K562 (cell line): ENCODE data around the gene SETD3. TPM values are rescaled to one million over a fixed set of nuclear protein-coding genes. Genes with fewer than 3 reads are reported as not detected.

Source experiments
- ATAC-seq: fragments of 200-7000 bp; cut with Tn5 transposase; 3 replicates; pipeline ENCODE4 v1.9.1; 2020; ENCODE audit warnings: moderate library complexity
- BruUV-seq: library from RNA; stranded (reverse); fragments of 400-500 nt; replicated peaks from 2 replicates; lab custom pipeline; 2021; lab: Mats Ljungman, UMichigan
- CTCF ChIA-PET: fragments of 300-600 bp; formaldehyde crosslinking; extraction: SDS; loops from one replicate; lab custom pipeline; 2021; ENCODE audit warnings: low intra/inter-chr PET ratio; lab: Yijun Ruan, JAX
- POLR2A ChIA-PET: fragments of 300-600, 350-650 bp; sonication (Branson Sonifier 250); formaldehyde crosslinking; extraction: SDS; loops from one replicate; lab custom pipeline; 2021; ENCODE audit warnings: antibody characterized with exemption, inconsistent platforms; lab: Yijun Ruan, JAX
- DNase-seq, 4 experiments: peaks; one replicate each; pipeline versions ENCODE4 v3.0.0 to v3.0.0-alpha.2; 2011 to 2018; ENCODE audit warnings: low spot score in 3 of 4, mixed read lengths in 3 of 4; ENCODE audit errors: extremely low read depth in 1 of 4
- FAIRE-seq: peaks from 2 replicates; lab custom pipeline; 2011; peaks lifted over from hg19 to GRCh38; lab: Jason Lieb, UNC
- H2AFZ ChIP-seq: 2 replicates; pipeline ENCODE4 v1.6.0; 2011; ENCODE audit warnings: low read depth, low read length, control low read depth, inconsistent platforms
- H3K27ac ChIP-seq: fragments of 200-600 bp; 3 replicates; pipeline ENCODE4 v1.8.0; 2011; ENCODE audit warnings: low read depth, mild to moderate bottlenecking, control low read depth, inconsistent platforms, low read length, moderate library complexity, mixed read lengths; ENCODE audit errors: extremely low read depth
- H3K27me3 ChIP-seq, 2 experiments: fragments of 300-600 bp in 1 of 2; 2 replicates in 1 of 2; 3 replicates in 1 of 2; pipeline versions ENCODE4 v1.6.0 to v1.8.0; 2011; ENCODE audit warnings: inconsistent platforms in 2 of 2, low read length in 2 of 2, mild to moderate bottlenecking in 1 of 2, mixed read lengths in 1 of 2, moderate library complexity in 1 of 2; ENCODE audit not compliant: control insufficient read depth in 2 of 2, insufficient read depth in 2 of 2
- H3K36me3 ChIP-seq: fragments of 300-600 bp; 3 replicates; pipeline ENCODE4 v1.8.0; 2011; ENCODE audit warnings: mild to moderate bottlenecking, low read length, inconsistent platforms; ENCODE audit not compliant: control insufficient read depth, insufficient read depth
- H3K4me1 ChIP-seq, 2 experiments: fragments of 200-600 bp in 1 of 2; replicated peaks in 1 of 2; 2 replicates in 1 of 2; 3 replicates in 1 of 2; pipeline versions ENCODE4 v1.5.1 to v1.8.0; 2011; ENCODE audit warnings: inconsistent platforms in 2 of 2, low read length in 2 of 2, mild to moderate bottlenecking in 1 of 2, mixed read lengths in 1 of 2, moderate library complexity in 1 of 2; ENCODE audit not compliant: control insufficient read depth in 2 of 2, insufficient read depth in 2 of 2
- H3K4me2 ChIP-seq: 2 replicates; pipeline ENCODE4 v1.6.1; 2011; ENCODE audit warnings: low read length, control low read depth, inconsistent platforms, mixed read lengths; ENCODE audit not compliant: insufficient read depth
- H3K4me3 ChIP-seq: fragments of 200-600 bp; sonication (generic), shearing (Covaris generic); 2 replicates; pipeline ENCODE4 v1.5.1; 2016; ENCODE audit warnings: control low read depth, inconsistent platforms
- H3K79me2 ChIP-seq: fragments of 200-600 bp; 3 replicates; pipeline ENCODE4 v1.8.0; 2011; ENCODE audit warnings: low read length, inconsistent platforms; ENCODE audit not compliant: control insufficient read depth, insufficient read depth
- H3K9ac ChIP-seq, 2 experiments: 2 replicates each; pipeline versions ENCODE4 v1.6.0 to v1.6.1; 2011; ENCODE audit warnings: low read depth in 2 of 2, low read length in 2 of 2, control low read depth in 1 of 2, inconsistent platforms in 1 of 2, mild to moderate bottlenecking in 1 of 2, mixed read lengths in 1 of 2; ENCODE audit not compliant: insufficient read depth in 1 of 2
- H3K9me1 ChIP-seq: one replicate; pipeline ENCODE4 v1.6.0; 2011; ENCODE audit warnings: inconsistent platforms, mild to moderate bottlenecking, low read length, moderate library complexity; ENCODE audit not compliant: control insufficient read depth, insufficient read depth
- H3K9me3 ChIP-seq: replicated peaks from 2 replicates; pipeline ENCODE4 v1.5.1; 2011; ENCODE audit warnings: low read depth, low read length, inconsistent platforms; ENCODE audit not compliant: control insufficient read depth, insufficient read depth
- H4K20me1 ChIP-seq: replicated peaks from 2 replicates; pipeline ENCODE4 v1.6.1; 2011; ENCODE audit warnings: low read length, inconsistent platforms, mixed read lengths; ENCODE audit not compliant: control insufficient read depth, insufficient read depth
- CBX5 ChIP-seq: IDR thresholded peaks from 2 replicates; pipeline ENCODE4 v1.6.1; 2014; ENCODE audit warnings: low read depth, borderline replicate concordance
- CREM ChIP-seq: IDR thresholded peaks from 2 replicates; pipeline ENCODE4 v1.6.1; 2014; ENCODE audit warnings: antibody characterized with exemption, low read depth
- HDAC1 ChIP-seq, 2 experiments: fragments of 450-650 bp; IDR thresholded peaks; 2 replicates each; pipeline ENCODE4 v1.6.1; 2016 to 2017; ENCODE audit warnings: inconsistent platforms in 1 of 2, mild to moderate bottlenecking in 1 of 2, moderate library complexity in 1 of 2
- HEY1 ChIP-seq: fragments of 250-450 bp; sonication (Bioruptor Pico); IDR thresholded peaks from 2 replicates; pipeline ENCODE4 v1.5.0; 2020; ENCODE audit warnings: mild to moderate bottlenecking, moderate library complexity, borderline replicate concordance
- MCM7 ChIP-seq, 2 experiments: fragments of 450-650 bp; IDR thresholded peaks; 2 replicates each; pipeline ENCODE4 v1.6.1; 2016 to 2018
- MYC ChIP-seq, 2 experiments: fragments of 250-450 bp in 1 of 2; sonication (Bioruptor Pico) in 1 of 2; IDR thresholded peaks; 2 replicates each; pipeline versions ENCODE4 v1.5.1 to v1.6.1; 2012 to 2021; ENCODE audit warnings: low read depth in 2 of 2, borderline replicate concordance in 1 of 2, improper control_type of control experiment in 1 of 2, low read length in 1 of 2, mild to moderate bottlenecking in 1 of 2, moderate library complexity in 1 of 2
- NRF1 ChIP-seq, 2 experiments: fragments of 450-650 bp; IDR thresholded peaks in 1 of 2; conservative IDR thresholded peaks in 1 of 2; 2 replicates each; pipeline ENCODE4 v1.6.1; 2014; ENCODE audit warnings: mild to moderate bottlenecking in 2 of 2
- PHB ChIP-seq: fragments of 250-450 bp; sonication (Bioruptor Pico); IDR thresholded peaks from 2 replicates; pipeline ENCODE4 v1.5.0; 2021
- TAF15 ChIP-seq: fragments of 200-400 bp; formaldehyde crosslinking; IDR thresholded peaks from 2 replicates; pipeline ENCODE4 v1.6.1; 2017; ENCODE audit warnings: mild to moderate bottlenecking, low read depth, low read length, moderate library complexity
- TBL1XR1 ChIP-seq, 2 experiments: IDR thresholded peaks; 2 replicates each; pipeline ENCODE4 v1.6.1; 2012; ENCODE audit warnings: improper control_type of control experiment in 2 of 2, low read length in 2 of 2, mild to moderate bottlenecking in 1 of 2
- ZFPM2 ChIP-seq: fragments of 250-450 bp; sonication (Bioruptor Pico); IDR thresholded peaks from 2 replicates; pipeline ENCODE4 v1.5.1; 2022; ENCODE audit warnings: mild to moderate bottlenecking
- ZNF134 ChIP-seq: fragments of 250-450 bp; sonication (Bioruptor Pico); conservative IDR thresholded peaks from 2 replicates; pipeline ENCODE4 v1.4.0; 2020
- ZNF507 ChIP-seq: conservative IDR thresholded peaks from 2 replicates; pipeline ENCODE4 v1.6.1; 2017; ENCODE audit warnings: missing genetic modification characterization, missing compliant biosample characterization
- WGBS: fragments of 100-300 bp; shearing (Covaris generic); methylation state at CpG from one replicate; pipeline ENCODE4 v1.1.6; 2016; ENCODE audit warnings: low coverage, mixed read lengths; ENCODE audit not compliant: insufficient coverage; ENCODE audit errors: missing lambda C conversion rate; 5-methylcytosine and 5-hydroxymethylcytosine counted together
- in situ Hi-C: fragments of 300-500 bp; cut with MboI; formaldehyde crosslinking; loops from 4 replicates; pipeline ENCODE4 v1.15.0; 2018; ENCODE audit warnings: inconsistent platforms, mixed read lengths
- intact Hi-C: fragments of 100-400 bp; cut with micrococcal nuclease; formaldehyde crosslinking; loops from 2 replicates; pipeline ENCODE4 v1.14.2; 2022
- polyA plus RNA-seq, 8 experiments: library from polyadenylated mRNA; depleted of rRNA in 4 of 8; stranded (reverse) in 5 of 8; unstranded in 3 of 8; fragments of >200 nt; fragmentation: Nextera tagmentation in 2 of 8; fragmentation: Illumina TruSeq in 1 of 8; extraction: Ambion mirVana in 2 of 8; extraction: Trizol in 1 of 8; gene quantifications; 2 replicates each; pipeline versions ENCODE4 v1.2.1 to v1.2.3, GENCODE V29; 2011 to 2014; ENCODE audit warnings: inconsistent platforms in 1 of 8, missing spikeins in 1 of 8
- total RNA-seq, 7 experiments: library from RNA; depleted of rRNA in 6 of 7; stranded (reverse); fragments of >200 nt in 6 of 7; fragmentation: Illumina TruSeq in 2 of 7; extraction: Trizol in 2 of 7; gene quantifications; 2 replicates each; pipeline versions ENCODE4 v1.2.1 to v1.2.3, GENCODE V29; 2011 to 2021; ENCODE audit warnings: low replicate concordance in 1 of 7
- TF ChIP-seq, protein P1 (sequence below), 2 experiments: fragments of 450-650 bp in 1 of 2; sonication (generic) in 1 of 2; formaldehyde crosslinking in 1 of 2; IDR thresholded peaks in 1 of 2; conservative IDR thresholded peaks in 1 of 2; 2 replicates each; pipeline versions ENCODE4 v1.6.1 to v1.8.1; 2016 to 2023; ENCODE audit warnings: mild to moderate bottlenecking in 2 of 2, moderate library complexity in 2 of 2, inconsistent platforms in 1 of 2, missing genetic modification reagents in 1 of 2
- TF ChIP-seq, protein P2 (sequence below): sonication (generic); formaldehyde crosslinking; IDR thresholded peaks from 2 replicates; pipeline ENCODE4 v1.8.1; 2023; ENCODE audit warnings: mild to moderate bottlenecking, missing genetic modification reagents
- TF ChIP-seq, protein P3 (sequence below): IDR thresholded peaks from 2 replicates; pipeline ENCODE4 v1.6.1; 2014; ENCODE audit warnings: antibody characterized with exemption
- TF ChIP-seq, protein P4 (sequence below), 3 experiments: fragments of 200-800 bp in 1 of 3; sonication (Bioruptor generic) in 1 of 3; sonication (generic) in 1 of 3; formaldehyde crosslinking in 1 of 3; IDR thresholded peaks; 2 replicates each; pipeline versions ENCODE4 v1.6.1 to v1.8.0; 2016 to 2022; ENCODE audit warnings: mild to moderate bottlenecking in 2 of 3, missing compliant biosample characterization in 2 of 3, missing genetic modification characterization in 2 of 3, missing genetic modification reagents in 1 of 3

Gene SETD3
- total and polyA plus RNA-seq, 9 of the 15 experiments (the other 6 are each of a cell fraction or from before 2014, with no cell fraction given): 8.5 to 35.9 (median 26.5) TPM

DNA sequence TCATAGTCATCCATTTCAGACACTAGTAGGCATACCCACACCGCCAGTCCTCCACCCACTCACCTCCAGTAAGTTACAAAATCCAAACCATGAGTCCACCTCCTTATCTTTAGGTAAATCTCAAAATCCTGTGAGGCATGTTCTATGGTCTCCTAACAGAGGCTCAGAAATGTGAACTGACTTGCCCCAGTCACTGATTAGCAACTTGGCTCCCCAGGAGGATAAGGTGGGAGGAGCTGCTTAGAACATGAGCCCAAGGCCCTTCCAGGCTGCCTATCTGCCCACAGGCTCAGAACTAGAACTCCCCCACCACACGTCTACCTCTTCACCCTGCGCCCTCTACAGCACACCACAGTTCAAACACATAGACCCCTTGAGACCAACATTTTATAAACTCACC, 19.9 kb downstream of the SETD3 start:
- H3K4me3 ChIP-seq: no peak overlapping the region
- intact Hi-C loops: no loop called here
- in situ Hi-C loops: no loop called here
- ChIA-PET CTCF (no interaction called here), POLR2A (interaction anchor here (0.8 to 1.6 kb wide), 6 partner anchors 10 to 59 kb away, joined by 3 to 5 read pairs (median 4); partner anchors contain the start of genes CCNK and SETD3)
- ATAC-seq: peak; percentile 100
- peaks cover 0 to 12% of the 10 kb centered on the region in 2 experiments; a peak in 2 of 5 replicates for H3K4me1 ChIP-seq
- no peak overlapping the region; the same call in 1 of the 2 replicates for H3K4me2 ChIP-seq
- H3K27ac ChIP-seq: 0 out of 3 replicates have a peak overlapping the region, but pooled peaks have one; percentile 38
- peaks cover 4% of the 10 kb centered on the region; the same call in 1 of the 3 replicates for H3K79me2 ChIP-seq
- H2AFZ ChIP-seq: no peak overlapping the region
- BruUV-seq: no TSS peak
- no peaks in the 10 kb centered on the region for H3K27me3 ChIP-seq
- peak; percentile 57 to 82 (median 70) for DNase-seq
- H3K9ac ChIP-seq: no peak overlapping the region
- H3K9me1 ChIP-seq: no peaks in the 10 kb centered on the region
- 10% methylated on average over 3 of the region's 3 CpGs for WGBS
- H3K36me3 ChIP-seq: peaks cover 76% of the 10 kb centered on the region; the same call in 2 of the 3 replicates
- H4K20me1 ChIP-seq: peaks cover 6% of the 10 kb centered on the region; the same call in 1 of the 2 replicates
- peak; percentile 95 for FAIRE-seq
- H3K9me3 ChIP-seq: no peaks in the 10 kb centered on the region
- TF ChIP-seq ZNF507 (tag): no peak
- TF ChIP-seq TBL1XR1 (IDR thresholded peaks at IDR 0.05; ENCODE audit: low read length in 2 of 2): no peak
- TF ChIP-seq CBX5: no peak
- TF ChIP-seq PHB (CRISPR knock-in tag): no peak
- no peak for TF ChIP-seq HEY1 (CRISPR knock-in tag)
- TF ChIP-seq, protein P1, sequence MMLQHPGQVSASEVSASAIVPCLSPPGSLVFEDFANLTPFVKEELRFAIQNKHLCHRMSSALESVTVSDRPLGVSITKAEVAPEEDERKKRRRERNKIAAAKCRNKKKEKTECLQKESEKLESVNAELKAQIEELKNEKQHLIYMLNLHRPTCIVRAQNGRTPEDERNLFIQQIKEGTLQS (IDR thresholded peaks at IDR 0.05): no peak
- TF ChIP-seq, protein P1 (CRISPR knock-in tag; conservative IDR thresholded peaks at IDR 0.05): no peak
- no peak for TF ChIP-seq MCM7 (IDR thresholded peaks at IDR 0.05)
- TF ChIP-seq NRF1 (conservative IDR thresholded peaks at IDR 0.05 in 1 of 2, IDR thresholded peaks at IDR 0.05 in 1 of 2): no peak; a peak in 1 of 4 replicates
- TF ChIP-seq MYC (IDR thresholded peaks at IDR 0.05; ENCODE audit: low read depth, low read length): peak; percentile 29; the same call in 1 of the 2 replicates
- TF ChIP-seq MYC (CRISPR knock-in tag; IDR thresholded peaks at IDR 0.05; ENCODE audit: borderline replicate concordance, low read depth): no peak
- TF ChIP-seq, protein P2, sequence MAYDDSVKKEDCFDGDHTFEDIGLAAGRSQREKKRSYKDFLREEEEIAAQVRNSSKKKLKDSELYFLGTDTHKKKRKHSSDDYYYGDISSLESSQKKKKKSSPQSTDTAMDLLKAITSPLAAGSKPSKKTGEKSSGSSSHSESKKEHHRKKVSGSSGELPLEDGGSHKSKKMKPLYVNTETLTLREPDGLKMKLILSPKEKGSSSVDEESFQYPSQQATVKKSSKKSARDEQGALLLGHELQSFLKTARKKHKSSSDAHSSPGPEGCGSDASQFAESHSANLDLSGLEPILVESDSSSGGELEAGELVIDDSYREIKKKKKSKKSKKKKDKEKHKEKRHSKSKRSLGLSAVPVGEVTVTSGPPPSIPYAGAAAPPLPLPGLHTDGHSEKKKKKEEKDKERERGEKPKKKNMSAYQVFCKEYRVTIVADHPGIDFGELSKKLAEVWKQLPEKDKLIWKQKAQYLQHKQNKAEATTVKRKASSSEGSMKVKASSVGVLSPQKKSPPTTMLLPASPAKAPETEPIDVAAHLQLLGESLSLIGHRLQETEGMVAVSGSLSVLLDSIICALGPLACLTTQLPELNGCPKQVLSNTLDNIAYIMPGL (CRISPR knock-in tag): no peak
- no peak for TF ChIP-seq ZFPM2 (CRISPR knock-in tag)
- TF ChIP-seq, protein P3, sequence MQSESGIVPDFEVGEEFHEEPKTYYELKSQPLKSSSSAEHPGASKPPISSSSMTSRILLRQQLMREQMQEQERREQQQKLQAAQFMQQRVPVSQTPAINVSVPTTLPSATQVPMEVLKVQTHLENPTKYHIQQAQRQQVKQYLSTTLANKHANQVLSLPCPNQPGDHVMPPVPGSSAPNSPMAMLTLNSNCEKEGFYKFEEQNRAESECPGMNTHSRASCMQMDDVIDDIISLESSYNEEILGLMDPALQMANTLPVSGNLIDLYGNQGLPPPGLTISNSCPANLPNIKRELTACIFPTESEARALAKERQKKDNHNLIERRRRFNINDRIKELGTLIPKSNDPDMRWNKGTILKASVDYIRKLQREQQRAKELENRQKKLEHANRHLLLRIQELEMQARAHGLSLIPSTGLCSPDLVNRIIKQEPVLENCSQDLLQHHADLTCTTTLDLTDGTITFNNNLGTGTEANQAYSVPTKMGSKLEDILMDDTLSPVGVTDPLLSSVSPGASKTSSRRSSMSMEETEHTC: no peak
- no peak for TF ChIP-seq TAF15
- TF ChIP-seq CREM: peak; percentile 51; the same call in 1 of the 2 replicates
- TF ChIP-seq HDAC1 (IDR thresholded peaks at IDR 0.05): no peak
- TF ChIP-seq ZNF134 (CRISPR knock-in tag): 0 out of 2 replicates have a peak, but pooled peaks have one; percentile 47
- TF ChIP-seq, protein P4, sequence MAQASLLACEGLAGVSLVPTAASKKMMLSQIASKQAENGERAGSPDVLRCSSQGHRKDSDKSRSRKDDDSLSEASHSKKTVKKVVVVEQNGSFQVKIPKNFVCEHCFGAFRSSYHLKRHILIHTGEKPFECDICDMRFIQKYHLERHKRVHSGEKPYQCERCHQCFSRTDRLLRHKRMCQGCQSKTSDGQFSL (CRISPR knock-in tag; IDR thresholded peaks at IDR 0.05): no peak
- TF ChIP-seq, protein P4 (tag; IDR thresholded peaks at IDR 0.05): 0 out of 4 replicates have a peak, but pooled peaks of 1 of the 2 experiments have one; percentile 25
